Gastrocnemius medialis (tissue), 4 donors: ENCODE data around the gene MYO18B.

Experiments used
- POLR2A ChIP-seq, 2 donors: fragments of 450-650 bp; IDR thresholded peaks; one replicate each; pipeline ENCODE4 v1.6.1; 2017; ENCODE audit warnings: antibody characterized with exemption in 2 of 2, mild to moderate bottlenecking in 2 of 2, moderate library complexity in 2 of 2
- TF ChIP-seq, protein P1 (sequence below), 5 experiments: fragments of 450-650 bp in 3 of 5; fragments of 200-600 bp in 2 of 5; sonication (generic) in 2 of 5; IDR thresholded peaks in 4 of 5; conservative IDR thresholded peaks in 1 of 5; 1 replicate in 4 of 5; 2 replicates in 1 of 5; pipeline ENCODE4 v1.5.1; 2016 to 2019; ENCODE audit warnings: antibody characterized with exemption in 5 of 5, mild to moderate bottlenecking in 3 of 5, moderate library complexity in 3 of 5

GRCh38 chr22:26004477-26004876, 262.5 kb downstream of the MYO18B start:
- TF ChIP-seq, protein P1, sequence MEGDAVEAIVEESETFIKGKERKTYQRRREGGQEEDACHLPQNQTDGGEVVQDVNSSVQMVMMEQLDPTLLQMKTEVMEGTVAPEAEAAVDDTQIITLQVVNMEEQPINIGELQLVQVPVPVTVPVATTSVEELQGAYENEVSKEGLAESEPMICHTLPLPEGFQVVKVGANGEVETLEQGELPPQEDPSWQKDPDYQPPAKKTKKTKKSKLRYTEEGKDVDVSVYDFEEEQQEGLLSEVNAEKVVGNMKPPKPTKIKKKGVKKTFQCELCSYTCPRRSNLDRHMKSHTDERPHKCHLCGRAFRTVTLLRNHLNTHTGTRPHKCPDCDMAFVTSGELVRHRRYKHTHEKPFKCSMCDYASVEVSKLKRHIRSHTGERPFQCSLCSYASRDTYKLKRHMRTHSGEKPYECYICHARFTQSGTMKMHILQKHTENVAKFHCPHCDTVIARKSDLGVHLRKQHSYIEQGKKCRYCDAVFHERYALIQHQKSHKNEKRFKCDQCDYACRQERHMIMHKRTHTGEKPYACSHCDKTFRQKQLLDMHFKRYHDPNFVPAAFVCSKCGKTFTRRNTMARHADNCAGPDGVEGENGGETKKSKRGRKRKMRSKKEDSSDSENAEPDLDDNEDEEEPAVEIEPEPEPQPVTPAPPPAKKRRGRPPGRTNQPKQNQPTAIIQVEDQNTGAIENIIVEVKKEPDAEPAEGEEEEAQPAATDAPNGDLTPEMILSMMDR (IDR thresholded peaks at IDR 0.05 in 4 of 5, conservative IDR thresholded peaks at IDR 0.05 in 1 of 5), result no peak
- no peak for TF ChIP-seq POLR2A (IDR thresholded peaks at IDR 0.05)
